Measurements from ENCODE around the gene LCN15.

LCN15 gene

GRCh38 chr9:136808075-136808805, 43.9 kb upstream of the LCN15 start:
- ATAC-seq: peak; percentile 14
- no peak for TF ChIP-seq TOX (CRISPR knock-in tag; IDR thresholded peaks at IDR 0.05; ENCODE audit: borderline replicate concordance)
- TF ChIP-seq CREB5 (CRISPR knock-in tag; IDR thresholded peaks at IDR 0.05; ENCODE audit: low read depth): no peak

DNA sequence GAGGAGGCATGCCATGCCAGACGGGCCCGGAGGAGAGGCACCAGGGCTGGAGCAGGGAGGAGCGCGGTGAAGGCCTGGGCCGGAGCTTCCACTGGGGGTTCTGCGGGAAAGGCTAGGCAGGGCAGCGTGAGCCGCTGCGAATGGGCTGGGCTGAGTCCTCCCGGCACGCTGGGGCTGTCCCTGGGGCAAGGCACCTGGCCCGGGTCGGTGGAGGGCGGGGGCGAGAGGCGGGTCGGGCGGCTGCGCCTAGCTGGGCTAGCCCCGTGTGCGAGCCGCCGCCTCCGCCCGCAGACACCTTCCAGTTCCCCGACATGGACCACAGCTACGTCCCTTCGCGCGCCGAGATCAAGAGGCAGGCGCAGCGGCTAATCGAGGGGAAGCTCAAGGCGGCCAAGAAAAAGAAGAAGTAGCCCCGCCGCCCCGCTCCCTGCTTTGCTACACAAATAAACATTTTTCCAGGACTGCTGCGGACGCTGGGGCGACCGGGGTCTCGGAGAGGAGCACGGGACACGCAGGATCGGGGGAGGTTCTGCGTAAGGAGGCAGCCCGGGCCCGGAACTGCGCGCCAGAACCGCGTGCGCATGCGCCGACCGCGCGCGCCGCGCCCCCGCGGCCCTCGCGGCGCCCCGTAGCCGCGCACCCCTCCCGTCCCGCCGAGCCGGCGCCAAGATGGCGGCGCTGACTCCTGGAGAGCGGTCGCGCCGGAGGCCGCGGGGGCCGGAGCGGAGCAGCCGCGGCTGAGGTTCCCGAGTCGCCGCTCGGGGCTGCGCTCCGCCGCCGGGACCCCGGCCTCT, 43.2 kb upstream of the LCN15 start, which contains the start of gene RABL6:
Gene RABL6, plus strand, starts transcription at position 668 of the 794 bp plus-strand sequence. CDS start 249 bp downstream, outside the sequence.
- TF ChIP-seq ZFP3 (CRISPR knock-in tag; IDR thresholded peaks at IDR 0.05) (no peak), TOX (CRISPR knock-in tag; IDR thresholded peaks at IDR 0.05; ENCODE audit: borderline replicate concordance) (no peak)
- peak; percentile 77 for ATAC-seq

GRCh38 chr9:136806631-136807201, 42.4 kb upstream of the LCN15 start:
- peak; percentile 14 for ATAC-seq
- TF ChIP-seq TOX (CRISPR knock-in tag; IDR thresholded peaks at IDR 0.05; ENCODE audit: borderline replicate concordance) (no peak), ESRRG (CRISPR knock-in tag; IDR thresholded peaks at IDR 0.05) (no peak), CSDC2 (CRISPR knock-in tag; IDR thresholded peaks at IDR 0.05) (no peak), TSHZ2 (CRISPR knock-in tag; IDR thresholded peaks at IDR 0.05) (no peak), SNAI2 (CRISPR knock-in tag; IDR thresholded peaks at IDR 0.05) (no peak), ZNF70 (CRISPR knock-in tag; IDR thresholded peaks at IDR 0.05) (no peak), RARB (CRISPR knock-in tag; IDR thresholded peaks at IDR 0.05) (no peak), GLIS3 (CRISPR knock-in tag; IDR thresholded peaks at IDR 0.05) (no peak), ZC3H10 (CRISPR knock-in tag; IDR thresholded peaks at IDR 0.05) (no peak), CREB5 (CRISPR knock-in tag; IDR thresholded peaks at IDR 0.05; ENCODE audit: low read depth) (no peak), ZNF565 (CRISPR knock-in tag; conservative IDR thresholded peaks at IDR 0.05; ENCODE audit: low read depth) (no peak)

GRCh38 chr9:136806067-136806466, 41.7 kb upstream of the LCN15 start:
- no peak for TF ChIP-seq ZFP3 (CRISPR knock-in tag; IDR thresholded peaks at IDR 0.05)
- no peak for TF ChIP-seq ZFP30 (CRISPR knock-in tag; IDR thresholded peaks at IDR 0.05)
- no peak for TF ChIP-seq ARNTL (CRISPR knock-in tag; IDR thresholded peaks at IDR 0.05; ENCODE audit: borderline replicate concordance, low read depth)
- TF ChIP-seq ESRRG (CRISPR knock-in tag; IDR thresholded peaks at IDR 0.05): no peak
- no peak for TF ChIP-seq SNAI2 (CRISPR knock-in tag; IDR thresholded peaks at IDR 0.05)
- TF ChIP-seq ZNF565 (CRISPR knock-in tag; conservative IDR thresholded peaks at IDR 0.05; ENCODE audit: low read depth): no peak
- no peak for ATAC-seq

DNA sequence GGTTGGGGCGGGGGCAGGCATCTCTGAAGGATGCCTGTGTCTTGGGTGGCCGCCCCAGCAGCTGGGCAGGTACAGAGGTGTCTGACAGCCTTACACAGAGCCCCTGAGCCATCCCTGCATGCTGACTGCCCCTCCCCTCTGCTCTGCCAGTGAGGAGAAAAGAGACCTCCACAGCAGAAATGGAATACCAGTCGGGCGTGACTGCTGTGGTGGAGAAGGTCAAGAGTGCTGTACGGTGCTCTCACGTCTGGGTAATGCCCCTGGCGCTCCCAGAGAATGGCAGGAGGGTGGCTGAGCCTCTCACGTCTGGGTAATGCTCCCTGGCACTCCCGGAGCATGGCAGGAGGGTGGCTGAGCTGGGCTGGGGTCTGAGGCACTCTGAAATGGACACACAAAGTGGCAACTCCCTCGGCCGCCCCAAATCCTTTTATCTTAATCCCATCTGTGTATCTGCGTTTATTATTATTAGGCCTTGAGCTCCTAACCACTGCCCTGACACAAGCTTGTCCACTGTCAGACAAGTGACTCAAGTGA, 41.0 kb upstream of the LCN15 start:
- no peak for ATAC-seq
- TF ChIP-seq CSDC2 (CRISPR knock-in tag; IDR thresholded peaks at IDR 0.05): no peak
- no peak for TF ChIP-seq CSRNP3 (CRISPR knock-in tag; IDR thresholded peaks at IDR 0.05)
- no peak for TF ChIP-seq ZNF8 (CRISPR knock-in tag; IDR thresholded peaks at IDR 0.05)
- TF ChIP-seq ISL1 (CRISPR knock-in tag; IDR thresholded peaks at IDR 0.05): no peak
- no peak for TF ChIP-seq RARB (CRISPR knock-in tag; IDR thresholded peaks at IDR 0.05)
- TF ChIP-seq ZFP3 (CRISPR knock-in tag; IDR thresholded peaks at IDR 0.05): no peak
- no peak for TF ChIP-seq ZNF70 (CRISPR knock-in tag; IDR thresholded peaks at IDR 0.05)
- no peak for TF ChIP-seq TOX (CRISPR knock-in tag; IDR thresholded peaks at IDR 0.05; ENCODE audit: borderline replicate concordance)
- no peak for TF ChIP-seq ARNTL (CRISPR knock-in tag; IDR thresholded peaks at IDR 0.05; ENCODE audit: borderline replicate concordance, low read depth)
- no peak for TF ChIP-seq CREB5 (CRISPR knock-in tag; IDR thresholded peaks at IDR 0.05; ENCODE audit: low read depth)
- TF ChIP-seq TCF4 (CRISPR knock-in tag; IDR thresholded peaks at IDR 0.05; ENCODE audit: borderline replicate concordance): no peak
- TF ChIP-seq ESRRG (CRISPR knock-in tag; IDR thresholded peaks at IDR 0.05): no peak
- no peak for TF ChIP-seq OSR1 (CRISPR knock-in tag; IDR thresholded peaks at IDR 0.05)
- no peak for TF ChIP-seq TSHZ2 (CRISPR knock-in tag; IDR thresholded peaks at IDR 0.05)

Data from SK-N-SH treated with all-trans-retinoic acid at 6 μM for 48 hours (cell line).